Measurements from ENCODE around the gene VSTM4.

Gene VSTM4

DNA sequence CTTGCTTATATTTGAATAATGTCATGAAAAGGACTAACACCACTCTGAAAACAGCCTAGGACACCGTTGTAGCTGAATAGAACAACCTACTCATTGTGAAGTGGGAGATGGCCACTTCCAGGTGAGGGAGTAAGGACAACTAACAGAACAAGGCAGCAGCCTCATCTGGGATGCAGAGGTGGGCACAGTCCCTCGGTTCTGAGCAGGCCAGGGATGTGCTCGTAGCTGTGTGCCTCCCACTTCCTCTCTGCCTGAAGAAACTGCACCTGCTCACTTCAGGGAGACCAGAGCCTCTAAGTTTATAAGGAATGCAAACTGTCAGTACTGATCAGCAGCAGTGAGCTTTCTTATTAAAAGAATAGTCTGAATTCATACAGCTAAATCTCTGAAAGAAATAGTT lies 2.5 kb downstream of the VSTM4 start:
- Histone ChIP-seq H3K36me3 (ENCODE audit: low read depth) (no peaks in the 10 kb centered on the region), H3K4me1 (ENCODE audit: insufficient read depth, poor library complexity, severe bottlenecking) (no peaks in the 10 kb centered on the region), H3K4me3 (ENCODE audit: severe bottlenecking) (no peak overlapping the region), H3K27ac (ENCODE audit: poor library complexity, severe bottlenecking) (no peak overlapping the region), H3K9me3 (ENCODE audit: severe bottlenecking) (no peaks in the 10 kb centered on the region), H3K27me3 (ENCODE audit: insufficient read depth, poor library complexity, severe bottlenecking) (peaks cover 28% of the 10 kb centered on the region)
- no peak for TF ChIP-seq CTCF (IDR thresholded peaks at IDR 0.05; ENCODE audit: poor library complexity, severe bottlenecking)
- DNase-seq (ENCODE audit: low spot score) (no peak), ATAC-seq (ENCODE audit: low read depth) (no peak)

DNA sequence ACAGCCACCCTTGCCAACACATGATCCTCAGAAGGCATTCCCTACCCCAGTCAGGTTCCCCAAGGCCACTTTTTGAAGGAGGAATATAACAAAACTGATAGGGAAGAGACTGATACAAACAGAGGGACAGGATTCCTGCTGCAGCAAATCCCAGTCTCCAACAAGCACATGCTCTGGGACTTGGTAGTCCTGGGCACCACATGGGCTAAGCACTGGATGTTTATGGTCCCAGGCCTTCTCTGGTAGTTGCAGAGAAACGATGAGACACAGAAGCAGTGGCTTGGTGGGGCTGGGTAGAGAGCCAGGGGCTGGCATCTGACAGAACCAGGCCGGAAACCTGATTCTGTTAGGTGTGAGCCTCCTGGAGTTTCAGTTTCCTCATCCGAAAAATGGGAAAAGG lies 3.2 kb downstream of the VSTM4 start:
- Histone ChIP-seq H3K36me3 (ENCODE audit: low read depth) (no peaks in the 10 kb centered on the region), H3K27me3 (ENCODE audit: insufficient read depth, poor library complexity, severe bottlenecking) (peaks cover 28% of the 10 kb centered on the region), H3K4me3 (ENCODE audit: severe bottlenecking) (no peak overlapping the region), H3K27ac (ENCODE audit: poor library complexity, severe bottlenecking) (no peak overlapping the region), H3K9me3 (ENCODE audit: severe bottlenecking) (no peaks in the 10 kb centered on the region), H3K4me1 (ENCODE audit: insufficient read depth, poor library complexity, severe bottlenecking) (no peaks in the 10 kb centered on the region)
- no peak for ATAC-seq (ENCODE audit: low read depth)
- TF ChIP-seq CTCF (IDR thresholded peaks at IDR 0.05; ENCODE audit: poor library complexity, severe bottlenecking): no peak
- no peak for DNase-seq (ENCODE audit: low spot score)

DNA sequence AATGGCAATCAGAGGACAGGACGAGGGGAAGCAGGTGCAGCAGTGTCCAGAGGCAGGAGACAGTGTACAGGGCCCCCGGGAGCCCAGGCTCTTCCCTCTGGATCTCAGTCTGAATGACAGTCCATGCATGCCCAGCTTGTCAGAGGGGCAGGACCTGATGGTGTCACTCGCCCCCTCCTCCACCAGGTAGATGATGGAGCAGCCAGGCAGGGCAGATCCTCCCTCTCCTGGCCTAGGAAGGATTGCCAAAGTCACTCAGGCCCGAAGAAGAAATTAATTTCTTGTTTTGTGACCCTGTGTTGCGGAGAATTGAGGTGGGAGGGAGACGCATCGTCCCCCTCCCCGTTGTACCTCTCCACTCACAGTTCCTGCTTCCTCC lies 4.0 kb downstream of the VSTM4 start:
- H3K9me3 ChIP-seq (ENCODE audit: severe bottlenecking): no peaks in the 10 kb centered on the region
- no peak for ATAC-seq (ENCODE audit: low read depth)
- H3K4me1 ChIP-seq (ENCODE audit: insufficient read depth, poor library complexity, severe bottlenecking): no peaks in the 10 kb centered on the region
- DNase-seq (ENCODE audit: low spot score): no peak
- H3K4me3 ChIP-seq (ENCODE audit: severe bottlenecking): no peak overlapping the region
- no peaks in the 10 kb centered on the region for H3K36me3 ChIP-seq (ENCODE audit: low read depth)
- no peak for TF ChIP-seq CTCF (IDR thresholded peaks at IDR 0.05; ENCODE audit: poor library complexity, severe bottlenecking)
- peaks cover 23% of the 10 kb centered on the region for H3K27me3 ChIP-seq (ENCODE audit: insufficient read depth, poor library complexity, severe bottlenecking)
- no peak overlapping the region for H3K27ac ChIP-seq (ENCODE audit: poor library complexity, severe bottlenecking)

GRCh38 chr10:49110684-49111319 lies 4.5 kb downstream of the VSTM4 start:
- Histone ChIP-seq H3K4me3 (ENCODE audit: severe bottlenecking) (no peak overlapping the region), H3K27me3 (ENCODE audit: insufficient read depth, poor library complexity, severe bottlenecking) (peaks cover 18% of the 10 kb centered on the region), H3K4me1 (ENCODE audit: insufficient read depth, poor library complexity, severe bottlenecking) (no peaks in the 10 kb centered on the region), H3K36me3 (ENCODE audit: low read depth) (no peaks in the 10 kb centered on the region), H3K27ac (ENCODE audit: poor library complexity, severe bottlenecking) (no peak overlapping the region), H3K9me3 (ENCODE audit: severe bottlenecking) (no peaks in the 10 kb centered on the region)
- no peak for DNase-seq (ENCODE audit: low spot score)
- no peak for TF ChIP-seq CTCF (IDR thresholded peaks at IDR 0.05; ENCODE audit: poor library complexity, severe bottlenecking)
- no peak for ATAC-seq (ENCODE audit: low read depth)

DNA sequence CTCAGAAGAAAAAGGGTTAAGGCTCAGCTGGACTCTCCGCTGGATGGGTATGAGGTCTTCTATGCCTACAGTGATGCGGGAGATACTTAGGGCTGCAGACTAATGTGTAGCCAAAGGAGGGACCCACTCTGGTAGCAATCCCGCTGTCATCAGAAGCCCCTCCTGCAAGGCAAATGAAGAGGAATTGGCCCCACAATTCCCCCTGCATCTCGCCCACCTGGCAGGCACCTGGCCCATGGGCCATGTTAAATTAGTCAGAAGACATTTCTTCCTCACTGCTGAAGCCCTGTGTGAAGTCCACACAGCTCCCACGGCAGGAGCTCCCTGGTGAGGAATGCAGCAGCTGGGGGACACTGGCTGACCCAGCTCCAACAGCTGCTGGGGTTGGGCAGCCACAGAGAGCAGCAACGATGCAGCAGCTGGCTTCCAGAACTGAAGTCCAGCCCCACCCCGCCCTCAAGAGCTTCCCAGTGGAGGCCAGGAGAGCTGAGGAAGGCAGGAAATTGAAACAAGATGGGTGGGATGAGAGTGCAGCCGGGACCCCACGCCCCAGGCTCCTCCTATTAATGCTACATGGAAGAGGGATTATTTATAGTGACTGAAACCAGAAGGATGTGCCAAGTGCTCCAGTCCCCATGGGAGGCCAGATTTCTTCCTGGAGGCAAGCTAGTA lies 5.5 kb downstream of the VSTM4 start:
- no peaks in the 10 kb centered on the region for H3K4me1 ChIP-seq (ENCODE audit: insufficient read depth, poor library complexity, severe bottlenecking)
- no peak for DNase-seq (ENCODE audit: low spot score)
- H3K9me3 ChIP-seq (ENCODE audit: severe bottlenecking): no peaks in the 10 kb centered on the region
- peaks cover 13% of the 10 kb centered on the region for H3K27me3 ChIP-seq (ENCODE audit: insufficient read depth, poor library complexity, severe bottlenecking)
- TF ChIP-seq CTCF (IDR thresholded peaks at IDR 0.05; ENCODE audit: poor library complexity, severe bottlenecking): no peak
- no peak overlapping the region for H3K27ac ChIP-seq (ENCODE audit: poor library complexity, severe bottlenecking)
- ATAC-seq (ENCODE audit: low read depth): no peak
- no peaks in the 10 kb centered on the region for H3K36me3 ChIP-seq (ENCODE audit: low read depth)
- no peak overlapping the region for H3K4me3 ChIP-seq (ENCODE audit: severe bottlenecking)
